Activated T-helper 17 cell treated with anti-CD3 and anti-CD28 coated beads, Interleukin-2, amount 50 U/mL, for 72 hours (primary cell): ENCODE results near the gene SHC4. TPM values are rescaled to one million over a fixed set of nuclear protein-coding genes. Genes with fewer than 3 reads are reported as not detected.
A peak's percentile ranks its signal among the peaks of the same experiment; 100 is the strongest.
"Not testable (repeated sequence)": the region's sequence is repeated elsewhere in the genome, so short reads cannot be mapped to it uniquely, and the experiment has no call there.

Source experiments
- ATAC-seq: fragments of 150-1000 bp; cut with Tn5 transposase; replicated peaks from 2 replicates; pipeline ENCODE4 v1.10.0; 2021; ENCODE audit warnings: mild to moderate bottlenecking, moderate library complexity
- H3K27ac Mint-ChIP-seq: one replicate; pipeline ENCODE4 v1.8.0; 2022; ENCODE audit warnings: mixed read lengths
- H3K27me3 Mint-ChIP-seq: one replicate; pipeline ENCODE4 v1.8.0; 2022; ENCODE audit warnings: mixed read lengths
- H3K36me3 Mint-ChIP-seq: one replicate; pipeline ENCODE4 v1.8.0; 2022; ENCODE audit warnings: low read depth, mild to moderate bottlenecking, mixed read lengths
- H3K4me1 Mint-ChIP-seq: one replicate; pipeline ENCODE4 v1.8.0; 2022; ENCODE audit warnings: mixed read lengths
- H3K4me3 Mint-ChIP-seq: one replicate; pipeline ENCODE4 v1.8.0; 2022; ENCODE audit warnings: mild to moderate bottlenecking, mixed read lengths
- H3K9me3 Mint-ChIP-seq: one replicate; pipeline ENCODE4 v1.8.0; 2022; ENCODE audit warnings: mixed read lengths
- total RNA-seq, 2 donors: library from RNA; stranded (reverse); gene quantifications; one replicate each; pipeline ENCODE4 v1.2.3, GENCODE V29; 2022

The SHC4 gene
- total RNA-seq, 2 donors from 2014 or later: 1.0 TPM

DNA sequence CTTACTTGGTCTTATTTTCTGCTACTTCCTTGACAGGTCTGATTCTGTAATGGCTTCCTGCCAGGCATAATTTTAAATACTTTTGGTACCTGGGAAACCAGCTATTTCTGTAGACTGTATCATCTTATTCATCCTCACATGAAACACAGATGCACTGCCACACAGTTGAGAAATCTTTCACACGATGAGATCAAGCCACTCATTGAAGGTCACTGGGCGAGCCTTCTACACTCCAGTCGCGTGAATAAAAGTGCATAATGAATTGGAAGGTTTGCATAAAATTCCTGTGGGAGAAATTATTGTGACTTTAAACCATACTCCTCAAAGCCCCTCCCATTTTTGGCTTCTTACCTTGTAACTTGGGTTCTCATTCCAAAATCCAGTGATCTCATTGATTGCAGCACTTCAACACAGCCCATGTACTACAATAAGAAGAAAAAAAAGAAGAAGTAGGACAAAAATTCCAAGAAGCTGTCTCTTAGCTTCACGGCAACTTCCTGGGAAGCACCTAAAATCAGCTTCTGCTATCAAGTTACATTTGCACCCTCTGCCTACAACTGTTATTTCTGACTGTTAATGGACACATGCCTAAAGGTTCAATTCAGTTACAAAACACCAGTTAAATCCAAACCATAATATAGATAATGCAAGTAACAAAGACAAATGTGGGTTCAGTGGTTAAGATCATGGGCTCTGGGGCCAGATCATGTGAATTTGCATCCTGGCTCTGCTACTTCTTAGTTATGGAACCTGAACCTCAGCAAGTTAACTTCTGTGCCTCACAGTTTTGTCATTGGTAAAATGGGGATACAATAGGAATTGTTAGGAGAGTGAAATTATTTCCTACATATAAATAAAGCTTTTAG, 39.0 kb downstream of the SHC4 start:
- Mint-ChIP-seq H3K36me3 (no peaks in the 10 kb centered on the region), H3K4me1 (peaks cover 30% of the 10 kb centered on the region), H3K27ac (peak overlapping the region; percentile 87), H3K27me3 (peaks cover 27% of the 10 kb centered on the region), H3K4me3 (peak overlapping the region; percentile 46), H3K9me3 (peaks cover 6% of the 10 kb centered on the region)
- no peak for ATAC-seq

DNA sequence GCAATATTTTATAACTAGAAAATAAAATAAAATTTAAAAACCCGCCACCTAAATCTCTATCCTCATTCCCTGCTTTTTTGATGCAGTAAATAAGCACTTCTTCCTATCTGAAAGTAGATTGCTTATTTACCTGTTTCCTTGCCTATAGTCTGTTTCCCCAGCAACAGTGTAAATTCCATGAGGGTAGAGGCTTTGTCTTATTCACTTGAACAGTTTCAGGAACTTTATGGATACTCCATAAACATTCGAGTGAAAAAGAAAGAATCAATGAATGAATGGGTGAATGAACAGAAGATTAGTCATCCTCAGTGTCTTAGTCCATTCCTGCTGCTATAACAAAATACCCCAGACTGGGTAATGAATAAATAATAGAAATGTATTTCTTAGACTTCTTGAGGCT, 41.7 kb downstream of the SHC4 start:
- H3K4me3 Mint-ChIP-seq: no peak overlapping the region
- H3K4me1 Mint-ChIP-seq: peaks cover 11% of the 10 kb centered on the region
- peaks cover 32% of the 10 kb centered on the region for H3K27me3 Mint-ChIP-seq
- H3K9me3 Mint-ChIP-seq: peaks cover 6% of the 10 kb centered on the region
- H3K36me3 Mint-ChIP-seq: no peaks in the 10 kb centered on the region
- no peak for ATAC-seq
- H3K27ac Mint-ChIP-seq: no peak overlapping the region

DNA sequence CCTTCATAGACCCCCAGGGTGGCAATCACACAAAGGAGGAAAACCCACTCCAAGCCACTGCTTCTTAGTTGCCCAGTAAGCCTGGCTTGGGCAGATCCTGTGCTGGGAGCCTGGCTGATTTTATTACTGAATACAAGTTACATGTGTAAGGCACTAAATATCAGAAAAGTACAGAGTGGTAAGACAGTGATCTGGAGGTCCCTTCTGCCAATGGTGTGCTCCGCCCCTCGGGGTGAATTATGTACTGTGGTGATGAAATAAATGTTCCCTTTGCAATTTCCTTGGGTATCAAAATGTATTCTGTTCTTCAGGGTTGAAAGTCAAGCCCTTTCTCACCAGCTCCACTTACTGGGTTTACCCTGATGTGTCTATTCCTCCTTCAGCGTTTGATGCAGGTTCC, 47.0 kb downstream of the SHC4 start:
- ATAC-seq: no peak
- Mint-ChIP-seq H3K4me3 (no peak overlapping the region), H3K9me3 (no peaks in the 10 kb centered on the region), H3K36me3 (no peaks in the 10 kb centered on the region), H3K4me1 (no peaks in the 10 kb centered on the region), H3K27me3 (peaks cover 26% of the 10 kb centered on the region), H3K27ac (no peak overlapping the region)

DNA sequence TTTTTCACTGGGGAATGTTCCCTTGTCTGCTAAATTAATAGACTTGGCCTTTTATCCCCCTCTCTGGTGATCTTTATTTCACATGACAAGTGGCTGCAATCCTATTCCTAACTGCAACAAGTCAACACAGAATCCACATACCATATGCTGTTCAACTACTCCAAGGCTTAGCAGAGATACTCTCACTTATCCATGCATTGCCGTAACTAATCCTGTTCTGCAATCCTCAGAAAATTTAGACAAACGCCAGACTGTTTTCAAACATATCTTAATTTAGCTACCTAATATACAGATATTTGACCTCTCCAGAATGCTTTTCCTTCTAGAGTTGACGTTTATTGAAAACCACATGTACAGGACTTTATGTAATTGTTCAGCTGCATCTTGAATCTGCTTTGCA, 47.9 kb downstream of the SHC4 start:
- ATAC-seq: no peak
- no peak overlapping the region for H3K4me3 Mint-ChIP-seq
- H3K27me3 Mint-ChIP-seq: peaks cover 23% of the 10 kb centered on the region
- no peak overlapping the region for H3K27ac Mint-ChIP-seq
- H3K9me3 Mint-ChIP-seq: no peaks in the 10 kb centered on the region
- H3K4me1 Mint-ChIP-seq: no peaks in the 10 kb centered on the region
- no peaks in the 10 kb centered on the region for H3K36me3 Mint-ChIP-seq

DNA sequence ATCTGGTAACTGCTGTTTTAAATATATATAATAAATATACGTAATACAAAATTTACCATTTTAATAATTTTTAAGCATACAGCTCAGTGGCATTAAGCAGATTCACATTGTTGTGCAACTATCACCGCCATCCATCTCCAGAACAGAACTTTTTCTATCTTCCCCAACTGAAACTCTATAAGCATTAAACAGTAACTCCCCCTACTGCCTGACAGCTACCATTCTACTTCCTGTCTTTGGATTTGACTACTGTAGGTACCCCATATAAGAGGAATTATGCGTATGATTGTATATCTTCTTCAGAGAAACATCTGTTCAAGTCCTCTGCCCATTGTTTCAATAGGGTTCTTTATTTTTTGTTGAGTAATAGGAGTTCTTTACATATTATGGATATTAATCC, 49.0 kb downstream of the SHC4 start:
- H3K27me3 Mint-ChIP-seq: peaks cover 25% of the 10 kb centered on the region

DNA sequence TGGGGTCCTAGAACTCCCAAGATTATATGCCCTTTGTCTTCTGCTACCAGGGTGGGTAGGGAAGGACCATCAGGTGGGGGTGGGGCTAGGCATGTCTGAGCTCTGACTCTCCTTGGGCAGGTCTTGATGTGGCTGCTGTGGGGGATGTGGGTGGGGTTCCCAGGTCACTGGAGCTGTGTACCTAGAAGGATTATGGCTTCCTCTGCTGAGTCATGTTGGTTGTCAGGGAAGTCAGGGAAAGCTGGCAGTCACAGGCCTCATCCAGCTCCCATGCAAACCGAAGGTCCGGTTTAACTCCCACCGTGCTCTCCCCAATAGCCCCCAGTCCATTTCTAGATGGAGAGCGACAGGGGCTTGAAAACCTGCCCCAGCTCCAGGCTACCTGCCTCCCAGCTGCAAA, 50.6 kb downstream of the SHC4 start:
- no peaks in the 10 kb centered on the region for H3K4me1 Mint-ChIP-seq
- ATAC-seq: no peak
- no peak overlapping the region for H3K27ac Mint-ChIP-seq
- no peaks in the 10 kb centered on the region for H3K9me3 Mint-ChIP-seq
- no peaks in the 10 kb centered on the region for H3K36me3 Mint-ChIP-seq
- H3K27me3 Mint-ChIP-seq: peaks cover 18% of the 10 kb centered on the region
- H3K4me3 Mint-ChIP-seq: no peak overlapping the region

More for the DNA sequence above, 49.0 kb downstream of the SHC4 start:
- no peaks in the 10 kb centered on the region for H3K4me1 Mint-ChIP-seq
- no peaks in the 10 kb centered on the region for H3K9me3 Mint-ChIP-seq
- no peak overlapping the region for H3K4me3 Mint-ChIP-seq
- no peak for ATAC-seq
- no peak overlapping the region for H3K27ac Mint-ChIP-seq
- no peaks in the 10 kb centered on the region for H3K36me3 Mint-ChIP-seq

DNA sequence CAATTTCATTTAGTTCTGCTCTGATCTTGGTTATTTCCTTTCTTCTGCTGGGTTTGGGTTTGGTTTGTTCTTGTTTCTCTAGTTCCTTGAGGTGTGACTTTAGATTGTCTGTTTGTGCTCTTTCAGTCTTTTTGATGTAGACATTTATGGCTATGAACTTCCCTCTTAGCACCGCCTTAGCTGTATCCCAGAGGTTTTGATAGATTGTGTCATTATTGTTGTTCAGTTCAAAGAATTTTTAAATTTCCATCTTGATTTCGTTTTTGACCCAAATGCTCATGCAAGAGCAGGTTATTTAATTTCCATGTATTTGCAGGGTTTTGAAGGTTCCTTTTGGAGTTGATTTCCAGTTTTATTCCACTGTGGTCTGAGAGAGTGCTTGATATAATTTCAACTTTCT, 53.2 kb downstream of the SHC4 start:
- H3K27me3 Mint-ChIP-seq, H3K4me1 Mint-ChIP-seq, H3K9me3 Mint-ChIP-seq, H3K36me3 Mint-ChIP-seq, H3K4me3 Mint-ChIP-seq, ATAC-seq, H3K27ac Mint-ChIP-seq: not testable (repeated sequence)

DNA sequence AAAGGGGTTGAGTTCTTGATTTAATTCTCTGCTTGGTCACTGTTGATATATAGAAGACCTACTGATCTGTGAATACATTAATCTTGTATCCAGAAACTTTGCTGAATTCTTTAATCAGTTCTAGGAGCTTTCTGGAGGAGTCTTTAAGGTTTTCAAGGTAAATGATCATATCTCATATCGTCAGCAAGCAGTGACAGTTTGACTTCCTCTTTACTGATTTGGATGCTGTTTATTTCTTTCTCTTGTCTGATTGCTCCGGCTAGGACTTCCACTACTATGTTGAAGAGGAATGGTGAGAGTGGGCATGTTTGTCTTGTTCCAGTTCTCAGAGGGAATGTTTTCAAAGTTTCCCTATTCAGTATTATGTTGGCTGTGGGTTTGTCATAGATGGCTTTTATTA, 54.4 kb downstream of the SHC4 start:
- not testable (repeated sequence) for H3K27me3 Mint-ChIP-seq, H3K9me3 Mint-ChIP-seq, H3K27ac Mint-ChIP-seq, H3K4me3 Mint-ChIP-seq, ATAC-seq, H3K36me3 Mint-ChIP-seq, H3K4me1 Mint-ChIP-seq

DNA sequence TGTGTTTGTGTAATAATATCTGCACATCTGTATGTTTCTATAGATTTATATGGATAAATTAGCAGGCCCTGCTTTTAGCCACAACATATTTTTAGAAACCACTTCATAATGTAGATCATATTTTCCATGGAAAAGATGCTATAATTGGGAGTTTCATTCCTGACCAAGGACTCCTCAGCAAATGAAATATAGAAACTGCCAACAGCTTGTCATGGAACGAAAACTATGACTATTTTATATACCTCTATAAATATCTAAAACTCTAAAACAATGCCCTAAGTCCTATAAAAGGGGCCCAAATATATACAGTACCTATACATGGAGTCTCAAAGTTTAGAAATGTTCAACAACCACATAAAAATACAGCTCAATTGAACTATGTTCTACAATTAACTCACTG, 57.9 kb downstream of the SHC4 start:
- Mint-ChIP-seq H3K4me3 (no peak overlapping the region), H3K4me1 (peaks cover 5% of the 10 kb centered on the region), H3K27me3 (peaks cover 6% of the 10 kb centered on the region), H3K36me3 (no peaks in the 10 kb centered on the region), H3K27ac (peak overlapping the region; percentile 51), H3K9me3 (no peaks in the 10 kb centered on the region)
- ATAC-seq: peak; percentile 47

DNA sequence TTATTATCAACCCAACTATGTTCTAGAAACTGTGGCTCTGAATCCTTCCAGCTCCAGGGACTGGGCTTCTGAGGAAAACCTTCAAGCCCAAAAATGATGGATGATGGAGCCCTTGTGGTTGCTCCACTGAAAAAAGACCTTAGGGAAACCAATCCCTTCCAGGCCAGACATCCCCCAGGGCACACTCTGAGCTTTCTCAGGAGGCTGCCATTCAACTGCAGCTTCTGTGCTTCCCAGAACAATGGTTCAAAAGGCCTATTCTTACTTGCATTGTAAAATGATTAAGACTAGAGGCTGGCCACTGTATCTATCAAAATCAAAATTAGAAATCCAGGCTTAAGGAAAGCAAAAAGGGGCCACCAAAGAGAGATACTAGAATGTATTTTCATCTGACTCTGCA, 58.5 kb downstream of the SHC4 start:
- no peak for ATAC-seq
- H3K4me1 Mint-ChIP-seq: peaks cover 5% of the 10 kb centered on the region
- H3K4me3 Mint-ChIP-seq: no peak overlapping the region
- peak overlapping the region; percentile 51 for H3K27ac Mint-ChIP-seq
- H3K9me3 Mint-ChIP-seq: no peaks in the 10 kb centered on the region
- H3K36me3 Mint-ChIP-seq: no peaks in the 10 kb centered on the region
- H3K27me3 Mint-ChIP-seq: peaks cover 2% of the 10 kb centered on the region

DNA sequence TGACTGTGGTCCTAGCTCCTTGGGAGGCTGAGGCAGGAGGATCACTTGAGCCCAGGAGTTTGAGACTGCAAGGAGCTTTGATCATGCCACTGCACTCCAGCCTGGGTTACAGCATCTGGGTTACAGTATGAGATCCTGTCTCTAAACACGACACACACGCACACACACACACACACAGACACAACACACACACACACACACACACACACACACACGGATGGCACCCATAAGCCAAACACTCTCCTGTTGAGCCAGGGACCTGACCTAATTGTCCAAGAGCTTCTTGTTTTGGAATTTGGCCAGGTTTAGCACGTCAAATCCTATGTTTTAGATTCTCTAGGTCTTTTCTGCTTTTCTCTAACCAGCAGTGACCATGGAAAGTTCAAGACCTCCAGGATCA, 59.0 kb downstream of the SHC4 start:
- Mint-ChIP-seq H3K9me3 (no peaks in the 10 kb centered on the region), H3K4me1 (peaks cover 5% of the 10 kb centered on the region), H3K36me3 (no peaks in the 10 kb centered on the region), H3K27ac (no peak overlapping the region), H3K27me3 (no peaks in the 10 kb centered on the region), H3K4me3 (no peak overlapping the region)
- ATAC-seq: no peak

DNA sequence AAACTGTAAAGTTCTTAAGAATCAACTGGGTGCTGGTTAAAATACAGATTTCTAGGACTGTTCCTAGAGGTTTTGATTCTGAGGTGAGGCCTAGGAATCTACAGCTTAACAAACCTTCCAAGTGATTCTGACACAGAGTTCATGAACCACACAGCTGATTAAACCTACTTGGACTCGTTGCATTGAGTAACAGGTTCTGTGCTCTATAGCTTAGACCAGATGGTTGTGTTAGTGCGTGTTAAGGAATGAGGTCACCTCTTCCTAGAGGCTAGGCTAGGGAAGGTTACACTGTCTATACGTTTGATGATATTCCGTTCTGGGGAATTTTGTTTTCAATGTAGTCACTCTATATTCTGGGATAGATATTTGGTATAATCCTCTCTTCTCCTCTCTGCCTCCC, 63.9 kb downstream of the SHC4 start:
- Mint-ChIP-seq H3K4me1 (peaks cover 4% of the 10 kb centered on the region), H3K27me3 (peaks cover 23% of the 10 kb centered on the region), H3K9me3 (no peaks in the 10 kb centered on the region), H3K4me3 (no peak overlapping the region), H3K27ac (no peak overlapping the region), H3K36me3 (no peaks in the 10 kb centered on the region)
- ATAC-seq: no peak

DNA sequence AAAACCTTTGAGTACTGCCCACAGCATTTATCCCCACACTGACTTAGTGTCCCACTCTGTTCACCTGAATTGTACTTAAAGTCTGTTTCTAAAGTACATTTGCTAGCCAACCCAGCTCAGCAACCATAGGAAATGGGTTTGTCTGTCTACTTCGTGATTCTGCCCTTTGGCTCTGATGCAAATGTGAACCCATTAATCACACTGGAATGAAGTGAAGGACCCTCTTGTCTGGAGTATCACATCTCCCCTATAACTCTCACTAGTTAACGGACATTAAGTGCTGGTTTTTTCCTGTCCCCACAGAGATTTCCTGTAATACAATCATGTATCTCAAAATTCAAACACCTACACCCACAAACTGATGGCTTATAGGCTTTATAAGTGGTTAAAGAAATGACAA, 65.3 kb downstream of the SHC4 start:
- Mint-ChIP-seq H3K9me3 (no peaks in the 10 kb centered on the region), H3K27ac (no peak overlapping the region), H3K36me3 (no peaks in the 10 kb centered on the region), H3K27me3 (peaks cover 27% of the 10 kb centered on the region), H3K4me3 (no peak overlapping the region), H3K4me1 (peaks cover 4% of the 10 kb centered on the region)
- ATAC-seq: no peak

DNA sequence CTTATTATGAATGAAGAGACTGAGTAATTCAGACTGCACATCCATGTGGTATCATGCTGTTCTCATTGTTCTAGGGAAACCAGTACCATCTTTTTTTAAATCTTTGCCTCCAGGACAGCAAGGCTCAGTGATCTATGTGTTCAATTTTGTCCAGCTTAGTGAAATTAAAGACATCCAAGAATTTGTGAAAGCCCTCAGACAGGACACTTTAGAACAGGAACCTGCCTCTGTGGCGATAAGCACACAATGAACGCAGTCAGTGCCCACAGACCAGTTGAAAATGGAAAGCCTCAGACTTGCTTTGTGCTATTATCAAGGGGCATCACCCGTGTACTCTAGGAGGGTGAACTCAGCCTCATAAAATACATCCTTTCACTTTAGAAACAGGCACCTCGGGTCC, 65.7 kb downstream of the SHC4 start:
- Mint-ChIP-seq H3K27ac (no peak overlapping the region), H3K36me3 (no peaks in the 10 kb centered on the region)

DNA sequence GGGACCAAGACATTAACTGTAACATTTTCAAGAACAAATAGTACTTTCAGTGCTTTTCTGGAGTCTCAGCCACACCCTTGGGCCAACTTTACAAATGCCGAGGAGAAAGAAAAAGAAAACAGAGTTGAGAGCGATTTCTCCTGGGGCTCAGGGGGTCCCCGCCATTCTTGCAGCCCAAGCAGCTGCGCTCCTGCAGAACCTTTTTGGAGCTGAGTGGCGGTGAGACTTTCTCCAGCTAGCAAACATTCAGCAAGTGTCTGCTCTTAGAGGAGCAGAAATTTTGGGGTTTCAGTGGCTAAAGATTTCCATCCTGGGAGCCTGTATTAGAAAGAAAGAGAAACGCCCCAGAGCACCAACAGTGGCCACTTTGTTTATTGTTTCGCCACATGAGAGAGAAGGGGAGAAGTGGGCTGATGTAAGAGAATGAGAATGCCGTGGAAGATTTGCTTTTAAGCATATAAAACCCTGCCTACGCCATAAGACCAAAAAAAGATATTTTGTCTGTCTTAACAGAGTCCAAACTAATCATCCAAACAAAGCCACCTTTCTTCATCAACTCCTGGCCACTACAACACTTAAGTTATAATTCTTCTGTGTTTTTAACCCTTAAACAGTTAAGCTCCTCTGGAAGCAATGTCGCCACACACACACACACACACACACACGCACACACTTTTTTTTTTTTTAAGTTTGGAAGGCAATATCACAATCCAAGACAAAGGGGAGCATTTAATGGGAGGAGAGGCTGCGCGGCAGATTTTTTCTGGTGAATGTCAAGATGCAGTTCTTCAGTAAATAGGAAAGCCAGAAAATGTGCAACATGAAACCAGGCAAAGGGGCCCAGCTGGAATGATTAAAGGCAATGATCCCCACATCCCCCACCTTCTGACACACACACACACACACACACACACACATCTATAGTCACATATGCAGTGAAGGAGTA, 66.6 kb downstream of the SHC4 start:
- Mint-ChIP-seq H3K9me3 (no peaks in the 10 kb centered on the region), H3K4me3 (no peak overlapping the region), H3K36me3 (no peaks in the 10 kb centered on the region), H3K4me1 (peaks cover 4% of the 10 kb centered on the region), H3K27ac (no peak overlapping the region), H3K27me3 (peaks cover 36% of the 10 kb centered on the region)
- peak; percentile 19 for ATAC-seq

More for the DNA sequence above, 65.7 kb downstream of the SHC4 start:
- no peaks in the 10 kb centered on the region for H3K9me3 Mint-ChIP-seq
- no peak overlapping the region for H3K4me3 Mint-ChIP-seq
- H3K4me1 Mint-ChIP-seq: peaks cover 4% of the 10 kb centered on the region
- ATAC-seq: no peak
- H3K27me3 Mint-ChIP-seq: peaks cover 31% of the 10 kb centered on the region
